ENCODE measurements around the gene KIFC3.

DNA sequence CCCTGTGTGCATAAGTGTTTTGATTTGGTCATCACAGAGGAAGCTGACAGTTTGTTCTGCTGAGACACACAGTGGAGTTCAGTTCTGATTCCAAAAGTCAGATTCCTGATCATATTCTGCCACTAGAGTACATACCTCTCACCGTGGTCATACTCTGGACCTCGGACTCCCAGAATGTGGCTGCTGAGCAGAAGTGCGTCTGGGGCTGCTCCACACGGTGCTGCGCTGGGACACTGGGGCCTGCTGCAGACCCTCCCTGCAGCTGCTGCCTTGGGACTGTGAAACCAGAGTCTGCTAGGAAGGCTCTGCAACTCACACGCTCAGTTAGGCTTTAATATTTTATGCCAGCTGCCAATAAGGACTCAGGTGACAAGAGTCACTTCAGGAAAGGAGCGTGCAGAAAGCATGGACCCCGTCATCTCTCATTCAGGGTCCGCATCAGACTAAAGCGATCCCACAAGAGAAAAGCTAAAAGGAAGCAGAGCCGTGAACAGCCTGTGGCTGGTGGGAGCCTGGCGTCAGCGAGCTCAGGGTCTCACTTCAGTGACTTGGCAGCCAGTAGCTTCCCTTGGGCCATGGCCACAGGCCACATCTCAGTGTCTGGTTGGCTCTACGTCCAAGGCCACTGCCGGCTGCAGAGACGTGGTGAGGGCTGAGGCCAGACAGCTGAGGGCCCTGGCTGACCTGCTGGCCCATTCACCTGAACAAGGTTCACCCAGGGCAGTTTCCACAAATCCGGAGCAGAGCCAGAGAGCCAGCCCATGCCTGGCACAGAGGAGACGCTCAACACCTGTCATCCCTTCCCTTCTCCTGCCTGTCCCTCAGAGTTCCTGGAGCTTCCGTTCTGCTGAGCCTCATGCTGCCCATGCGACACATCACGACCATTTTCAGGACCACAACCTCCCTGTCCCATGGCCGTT is 24.7 kb upstream of the KIFC3 start:
- TF ChIP-seq, protein P1, sequence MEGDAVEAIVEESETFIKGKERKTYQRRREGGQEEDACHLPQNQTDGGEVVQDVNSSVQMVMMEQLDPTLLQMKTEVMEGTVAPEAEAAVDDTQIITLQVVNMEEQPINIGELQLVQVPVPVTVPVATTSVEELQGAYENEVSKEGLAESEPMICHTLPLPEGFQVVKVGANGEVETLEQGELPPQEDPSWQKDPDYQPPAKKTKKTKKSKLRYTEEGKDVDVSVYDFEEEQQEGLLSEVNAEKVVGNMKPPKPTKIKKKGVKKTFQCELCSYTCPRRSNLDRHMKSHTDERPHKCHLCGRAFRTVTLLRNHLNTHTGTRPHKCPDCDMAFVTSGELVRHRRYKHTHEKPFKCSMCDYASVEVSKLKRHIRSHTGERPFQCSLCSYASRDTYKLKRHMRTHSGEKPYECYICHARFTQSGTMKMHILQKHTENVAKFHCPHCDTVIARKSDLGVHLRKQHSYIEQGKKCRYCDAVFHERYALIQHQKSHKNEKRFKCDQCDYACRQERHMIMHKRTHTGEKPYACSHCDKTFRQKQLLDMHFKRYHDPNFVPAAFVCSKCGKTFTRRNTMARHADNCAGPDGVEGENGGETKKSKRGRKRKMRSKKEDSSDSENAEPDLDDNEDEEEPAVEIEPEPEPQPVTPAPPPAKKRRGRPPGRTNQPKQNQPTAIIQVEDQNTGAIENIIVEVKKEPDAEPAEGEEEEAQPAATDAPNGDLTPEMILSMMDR (IDR thresholded peaks at IDR 0.05) = peak in 1 of 3 donors; percentile 66
- TF ChIP-seq POLR2A (IDR thresholded peaks at IDR 0.05) = no peak
